GM23248 (cell line): ENCODE data around the gene NEUROD2. TPM values are rescaled to one million over a fixed set of nuclear protein-coding genes. Genes with fewer than 3 reads are reported as not detected.

Experiments
- DNase-seq: peaks from one replicate; pipeline ENCODE4 v3.0.0-alpha.2; 2015
- H2AFZ ChIP-seq: fragments of 200-600 bp; sonication (generic); 2 replicates; pipeline ENCODE4 v1.6.1; 2016; ENCODE audit warnings: antibody characterized with exemption
- H3F3A ChIP-seq: fragments of 200-600 bp; sonication (generic); 2 replicates; pipeline ENCODE4 v1.6.1; 2016; ENCODE audit warnings: mild to moderate bottlenecking, antibody characterized with exemption, mixed run types; ENCODE audit not compliant: insufficient read depth
- H3K27ac ChIP-seq: fragments of 200-600 bp; sonication (generic); 2 replicates; pipeline ENCODE4 v1.5.1; 2016; ENCODE audit warnings: mild to moderate bottlenecking
- H3K27me3 ChIP-seq: fragments of 200-600 bp; sonication (generic); replicated peaks from 2 replicates; pipeline ENCODE4 v1.6.1; 2016; ENCODE audit warnings: mild to moderate bottlenecking; ENCODE audit not compliant: insufficient read depth
- H3K36me3 ChIP-seq: fragments of 200-600 bp; sonication (generic); 2 replicates; pipeline ENCODE4 v1.6.1; 2016; ENCODE audit warnings: low read depth, mild to moderate bottlenecking
- H3K4me1 ChIP-seq: fragments of 200-600 bp; sonication (generic); 2 replicates; pipeline ENCODE4 v1.6.1; 2016; ENCODE audit warnings: mild to moderate bottlenecking; ENCODE audit not compliant: insufficient read depth
- H3K4me2 ChIP-seq: fragments of 200-600 bp; sonication (generic); one replicate; pipeline ENCODE4 v1.6.1; 2016; ENCODE audit warnings: mild to moderate bottlenecking; ENCODE audit not compliant: unreplicated experiment
- H3K4me3 ChIP-seq: fragments of 200-600 bp; sonication (generic); 2 replicates; pipeline ENCODE4 v1.5.1; 2016; ENCODE audit warnings: mild to moderate bottlenecking
- H3K79me2 ChIP-seq: fragments of 200-600 bp; sonication (generic); 2 replicates; pipeline ENCODE4 v1.6.1; 2016; ENCODE audit warnings: mild to moderate bottlenecking; ENCODE audit not compliant: insufficient read depth
- H3K9ac ChIP-seq: fragments of 200-600 bp; sonication (generic); 2 replicates; pipeline ENCODE4 v1.6.1; 2016; ENCODE audit warnings: mild to moderate bottlenecking
- H3K9me2 ChIP-seq: fragments of 200-600 bp; sonication (generic); 2 replicates; pipeline ENCODE4 v1.6.1; 2016; ENCODE audit warnings: mixed run types, mild to moderate bottlenecking, moderate library complexity; ENCODE audit not compliant: insufficient read depth
- H3K9me3 ChIP-seq: fragments of 200-600 bp; sonication (generic); one replicate; pipeline ENCODE4 v1.6.1; 2017; ENCODE audit warnings: low read depth
- H4K20me1 ChIP-seq: fragments of 200-600 bp; sonication (generic); 2 replicates; pipeline ENCODE4 v1.6.0; 2016; ENCODE audit not compliant: insufficient read depth
- EZH2 ChIP-seq: fragments of 200-600 bp; sonication (generic); IDR thresholded peaks from 2 replicates; pipeline ENCODE4 v1.6.1; 2018; ENCODE audit warnings: antibody characterized with exemption, mild to moderate bottlenecking; ENCODE audit not compliant: insufficient read depth, poor library complexity, severe bottlenecking
- EZH2phosphoT487 ChIP-seq: fragments of 200-600 bp; sonication (generic); IDR thresholded peaks from 2 replicates; pipeline ENCODE4 v1.6.1; 2018; ENCODE audit warnings: antibody characterized with exemption, moderate library complexity, mild to moderate bottlenecking, low read depth; ENCODE audit not compliant: insufficient read depth
- WGBS, 2 experiments: methylation state at CpG; one replicate each; pipeline ENCODE4 v1.1.6; 2015 to 2017; ENCODE audit warnings: low lambda C conversion rate in 2 of 2, low coverage in 1 of 2; ENCODE audit errors: missing lambda C conversion rate in 2 of 2; 5-methylcytosine and 5-hydroxymethylcytosine counted together
- in situ Hi-C: fragments of 300-500 bp; cut with MboI; formaldehyde crosslinking; loops from 2 replicates; pipeline ENCODE4 v1.15.0; 2020
- polyA plus RNA-seq: library from polyadenylated mRNA; unstranded; fragments of >200 nt; fragmentation: Nextera tagmentation; extraction: Ambion mirVana; gene quantifications from 2 replicates; pipeline ENCODE4 v1.2.1, GENCODE V29; 2016
- total RNA-seq: library from RNA; depleted of rRNA; stranded (reverse); fragments of >200 nt; shearing (Covaris generic); gene quantifications from 2 replicates; pipeline ENCODE4 v1.2.3, GENCODE V29; 2014

NEUROD2 gene
- total and polyA plus RNA-seq, 2 experiments from 2014 or later: not detected

- DNase-seq: no peak
- no peak overlapping the region for H3K9ac ChIP-seq
- H4K20me1 ChIP-seq: no peaks in the 10 kb centered on the region
- H3K4me2 ChIP-seq: no peak overlapping the region
- no peaks in the 10 kb centered on the region for H3F3A ChIP-seq
- H3K4me3 ChIP-seq: no peak overlapping the region
- no peaks in the 10 kb centered on the region for H3K4me1 ChIP-seq
- H3K9me2 ChIP-seq: no peaks in the 10 kb centered on the region
- no peaks in the 10 kb centered on the region for H3K79me2 ChIP-seq
- no peaks in the 10 kb centered on the region for H3K9me3 ChIP-seq
- in situ Hi-C loops: no loop called here
- no peak overlapping the region for H3K27ac ChIP-seq
- no peak overlapping the region for H2AFZ ChIP-seq
- TF ChIP-seq EZH2phosphoT487 (no peak), EZH2 (no peak)
- WGBS, 2 experiments: 71 to 74% methylated on average over 20 of the region's 20 CpGs
- H3K27me3 ChIP-seq: 0 out of 2 replicates have a peak, but pooled peaks cover 4% of the 10 kb centered on the region
- no peaks in the 10 kb centered on the region for H3K36me3 ChIP-seq
These were observed 26.5 kb downstream of the NEUROD2 start for GRCh38 chr17:39581071-39581758.

- DNase-seq: no peak
- no peaks in the 10 kb centered on the region for H3K4me1 ChIP-seq
- H3K36me3 ChIP-seq: no peaks in the 10 kb centered on the region
- no peaks in the 10 kb centered on the region for H3K9me3 ChIP-seq
- H3K4me2 ChIP-seq: no peak overlapping the region
- H4K20me1 ChIP-seq: no peaks in the 10 kb centered on the region
- 77 to 81% methylated on average over 7 of the region's 7 CpGs for WGBS, 2 experiments
- no peaks in the 10 kb centered on the region for H3K9me2 ChIP-seq
- in situ Hi-C loops: no loop called here
- TF ChIP-seq EZH2phosphoT487 (no peak), EZH2 (no peak)
- H3K9ac ChIP-seq: no peak overlapping the region
- no peak overlapping the region for H3K27ac ChIP-seq
- no peak overlapping the region for H2AFZ ChIP-seq
- no peaks in the 10 kb centered on the region for H3K79me2 ChIP-seq
- no peaks in the 10 kb centered on the region for H3F3A ChIP-seq
- 0 out of 2 replicates have a peak, but pooled peaks cover 4% of the 10 kb centered on the region for H3K27me3 ChIP-seq
- H3K4me3 ChIP-seq: no peak overlapping the region
These were observed 27.6 kb downstream of the NEUROD2 start for GRCh38 chr17:39580082-39580468.

- Histone ChIP-seq H3K4me1 (no peaks in the 10 kb centered on the region), H4K20me1 (no peaks in the 10 kb centered on the region), H3K9me2 (no peaks in the 10 kb centered on the region), H3K36me3 (no peaks in the 10 kb centered on the region), H3F3A (no peaks in the 10 kb centered on the region), H2AFZ (no peak overlapping the region), H3K4me2 (no peak overlapping the region), H3K79me2 (no peaks in the 10 kb centered on the region), H3K9ac (no peak overlapping the region), H3K27ac (no peak overlapping the region), H3K4me3 (no peak overlapping the region), H3K27me3 (0 out of 2 replicates have a peak, but pooled peaks cover 4% of the 10 kb centered on the region), H3K9me3 (no peaks in the 10 kb centered on the region)
- DNase-seq: no peak
- 31 to 39% methylated on average over 5 to 8 of the region's 8 CpGs for WGBS, 2 experiments
- no peak for TF ChIP-seq EZH2
- TF ChIP-seq EZH2phosphoT487: no peak
- in situ Hi-C loops: no loop called here
These were observed 28.2 kb downstream of the NEUROD2 start for GRCh38 chr17:39579318-39580081.

GRCh38 chr17:39578272-39578671 is 29.4 kb downstream of the NEUROD2 start:
- H3K4me1 ChIP-seq: no peaks in the 10 kb centered on the region
- H3K27ac ChIP-seq: no peak overlapping the region
- no peaks in the 10 kb centered on the region for H3K9me3 ChIP-seq
- no peaks in the 10 kb centered on the region for H3K9me2 ChIP-seq
- WGBS, 2 experiments: 29 to 33% methylated on average over 2 of the region's 2 CpGs
- no peaks in the 10 kb centered on the region for H3K79me2 ChIP-seq
- DNase-seq: no peak
- no peaks in the 10 kb centered on the region for H4K20me1 ChIP-seq
- in situ Hi-C loops: no loop called here
- H2AFZ ChIP-seq: no peak overlapping the region
- TF ChIP-seq EZH2: no peak
- no peak for TF ChIP-seq EZH2phosphoT487
- H3K36me3 ChIP-seq: no peaks in the 10 kb centered on the region
- H3K9ac ChIP-seq: no peak overlapping the region
- H3K4me3 ChIP-seq: no peak overlapping the region
- no peak overlapping the region for H3K4me2 ChIP-seq
- H3K27me3 ChIP-seq: 0 out of 2 replicates have a peak, but pooled peaks cover 4% of the 10 kb centered on the region
- no peaks in the 10 kb centered on the region for H3F3A ChIP-seq
